NCI-H1436 (cell line): ENCODE data around the gene TBX4.
A peak's percentile ranks its signal among the peaks of the same experiment; 100 is the strongest.

Source experiments
- DNase-seq: peaks from one replicate; lab custom pipeline; 2025; lab: John Stamatoyannopoulos, UW

The TBX4 gene

GRCh38 chr17:61412860-61413660 lies 39.2 kb upstream of the TBX4 start:
- DNase-seq = peak; percentile 44

GRCh38 chr17:61413661-61414126 lies 38.5 kb upstream of the TBX4 start:
- no peak for DNase-seq

GRCh38 chr17:61414141-61414935 lies 37.9 kb upstream of the TBX4 start:
- DNase-seq = no peak

GRCh38 chr17:61414936-61415251 lies 37.3 kb upstream of the TBX4 start:
- no peak for DNase-seq

GRCh38 chr17:61415374-61416210 lies 36.6 kb upstream of the TBX4 start:
- no peak for DNase-seq

GRCh38 chr17:61416211-61416539 lies 36.0 kb upstream of the TBX4 start:
- DNase-seq = no peak

- peak; percentile 68 for DNase-seq
Observed at GRCh38 chr17:61416540-61417363, 35.5 kb upstream of the TBX4 start.

- DNase-seq = no peak
Observed at GRCh38 chr17:61418449-61418848, 33.8 kb upstream of the TBX4 start.

GRCh38 chr17:61419496-61420046 lies 32.7 kb upstream of the TBX4 start:
- DNase-seq = no peak

GRCh38 chr17:61420052-61420451 lies 32.2 kb upstream of the TBX4 start:
- DNase-seq = no peak

- DNase-seq = no peak
Observed at GRCh38 chr17:61420745-61421398, 31.4 kb upstream of the TBX4 start.

- no peak for DNase-seq
Observed at GRCh38 chr17:61421460-61421859, 30.8 kb upstream of the TBX4 start.

- no peak for DNase-seq
Observed at GRCh38 chr17:61422116-61422799, 30.0 kb upstream of the TBX4 start.

- no peak for DNase-seq
Observed at GRCh38 chr17:61422869-61423268, 29.4 kb upstream of the TBX4 start.

- no peak for DNase-seq
Observed at GRCh38 chr17:61423967-61424649, 28.1 kb upstream of the TBX4 start.

- DNase-seq = peak; percentile 17
Observed at GRCh38 chr17:61425682-61426481, 26.3 kb upstream of the TBX4 start.

- no peak for DNase-seq
Observed at GRCh38 chr17:61426482-61427304, 25.5 kb upstream of the TBX4 start.

- no peak for DNase-seq
Observed at GRCh38 chr17:61427567-61427966, 24.7 kb upstream of the TBX4 start.
